IMR-90 (cell line): ENCODE data around the gene DNASE1L1. TPM values are rescaled to one million over a fixed set of nuclear protein-coding genes. Genes with fewer than 3 reads are reported as not detected.

Source experiments
- ATAC-seq: fragments of 200-7000 bp; cut with Tn5 transposase; 2 replicates; pipeline ENCODE4 v1.9.1; 2020; ENCODE audit warnings: low read depth, mild to moderate bottlenecking, moderate library complexity
- BruUV-seq: library from RNA; stranded (reverse); fragments of 400-500 nt; replicated peaks from 2 replicates; lab custom pipeline; 2021; lab: Mats Ljungman, UMichigan
- CTCF ChIA-PET: fragments of 300-600 bp; formaldehyde crosslinking; extraction: SDS; loops from one replicate; lab custom pipeline; 2021; ENCODE audit warnings: antibody characterized with exemption; lab: Yijun Ruan, JAX
- POLR2A ChIA-PET: fragments of 300-600 bp; sonication (Branson Sonifier 250); formaldehyde crosslinking; loops from one replicate; lab custom pipeline; 2022; ENCODE audit warnings: antibody characterized with exemption; ENCODE audit not compliant: unreplicated experiment; lab: Charles Lee
- DNase-seq: peaks from one replicate; pipeline ENCODE4 v3.0.0; 2013
- H2AFZ ChIP-seq: replicated peaks from 2 replicates; pipeline ENCODE3; 2013; ENCODE audit warnings: low read length, mild to moderate bottlenecking; ENCODE audit not compliant: poor library complexity
- H2AK5ac ChIP-seq: 2 replicates; pipeline ENCODE4 v1.6.1; 2013; ENCODE audit warnings: low read depth, low read length, inconsistent platforms
- H2AK9ac ChIP-seq: replicated peaks from 2 replicates; pipeline ENCODE3; 2013; ENCODE audit warnings: mild to moderate bottlenecking, low read depth, low read length, moderate library complexity; ENCODE audit not compliant: poor library complexity
- H2BK120ac ChIP-seq: 2 replicates; pipeline ENCODE4 v1.6.1; 2013; ENCODE audit warnings: low read depth, low read length, inconsistent platforms
- H2BK15ac ChIP-seq: 3 replicates; pipeline ENCODE4 v1.6.1; 2013; ENCODE audit warnings: low read depth, low read length, inconsistent platforms
- H2BK20ac ChIP-seq: 2 replicates; pipeline ENCODE4 v1.6.1; 2013; ENCODE audit warnings: low read depth, mild to moderate bottlenecking, inconsistent platforms, low read length, moderate library complexity
- H2BK5ac ChIP-seq: 2 replicates; pipeline ENCODE4 v1.6.1; 2013; ENCODE audit warnings: mild to moderate bottlenecking, low read depth, low read length, inconsistent platforms; ENCODE audit not compliant: poor library complexity, severe bottlenecking
- H3K14ac ChIP-seq: replicated peaks from 2 replicates; pipeline ENCODE4 v1.6.1; 2013; ENCODE audit warnings: low read depth, low read length, inconsistent platforms
- H3K18ac ChIP-seq: 2 replicates; pipeline ENCODE4 v1.6.1; 2013; ENCODE audit warnings: low read depth, low read length, control low read depth
- H3K23ac ChIP-seq: 2 replicates; pipeline ENCODE4 v1.6.1; 2013; ENCODE audit warnings: low read depth, low read length, inconsistent platforms
- H3K27ac ChIP-seq: 2 replicates; pipeline ENCODE4 v1.5.1; 2013; ENCODE audit warnings: mild to moderate bottlenecking, control low read depth, low read length; ENCODE audit not compliant: insufficient read depth
- H3K27me3 ChIP-seq: 2 replicates; pipeline ENCODE4 v1.6.1; 2013; ENCODE audit warnings: low read length; ENCODE audit not compliant: control insufficient read depth, insufficient read depth
- H3K36me3 ChIP-seq: 2 replicates; pipeline ENCODE4 v1.6.1; 2013; ENCODE audit warnings: low read length, mixed read lengths; ENCODE audit not compliant: control insufficient read depth, insufficient read depth
- H3K4ac ChIP-seq: 2 replicates; pipeline ENCODE4 v1.6.1; 2013; ENCODE audit warnings: low read depth, low read length, inconsistent platforms
- H3K4me1 ChIP-seq: 2 replicates; pipeline ENCODE4 v1.6.1; 2013; ENCODE audit warnings: low read length, mixed read lengths; ENCODE audit not compliant: control insufficient read depth, insufficient read depth
- H3K4me2 ChIP-seq: 2 replicates; pipeline ENCODE4 v1.6.1; 2013; ENCODE audit warnings: low read depth, mild to moderate bottlenecking, control low read depth, low read length, moderate library complexity
- H3K4me3 ChIP-seq: 2 replicates; pipeline ENCODE4 v1.5.1; 2013; ENCODE audit warnings: low read depth, mild to moderate bottlenecking, control low read depth, low read length, moderate library complexity; ENCODE audit not compliant: insufficient read depth
- H3K56ac ChIP-seq: 2 replicates; pipeline ENCODE4 v1.6.1; 2013; ENCODE audit warnings: low read length, inconsistent platforms; ENCODE audit not compliant: insufficient read depth; ENCODE audit errors: extremely low read depth
- H3K79me1 ChIP-seq, 2 experiments: 2 replicates each; pipeline ENCODE4 v1.6.1; 2013; ENCODE audit warnings: low read length in 2 of 2, inconsistent platforms in 1 of 2, low read depth in 1 of 2
- H3K9ac ChIP-seq: 2 replicates; pipeline ENCODE4 v1.6.1; 2013; ENCODE audit warnings: low read depth, low read length, control low read depth
- H3K9me1 ChIP-seq: 2 replicates; pipeline ENCODE4 v1.6.1; 2013; ENCODE audit warnings: low read length, inconsistent platforms; ENCODE audit not compliant: insufficient read depth
- H3K9me3 ChIP-seq: 2 replicates; pipeline ENCODE4 v1.6.1; 2013; ENCODE audit warnings: low read length; ENCODE audit not compliant: control insufficient read depth, insufficient read depth
- H4K20me1 ChIP-seq: 2 replicates; pipeline ENCODE4 v1.6.1; 2013; ENCODE audit warnings: low read length, inconsistent platforms; ENCODE audit not compliant: insufficient read depth
- H4K5ac ChIP-seq: 2 replicates; pipeline ENCODE4 v1.6.1; 2013; ENCODE audit warnings: mild to moderate bottlenecking, low read depth, low read length, control low read depth
- H4K8ac ChIP-seq, 2 experiments: 2 replicates each; pipeline ENCODE4 v1.6.1; 2013; ENCODE audit warnings: low read depth in 2 of 2, low read length in 2 of 2, control low read depth in 1 of 2, inconsistent platforms in 1 of 2
- H4K91ac ChIP-seq: 2 replicates; pipeline ENCODE4 v1.6.1; 2013; ENCODE audit warnings: low read depth, low read length, inconsistent platforms; ENCODE audit not compliant: insufficient read depth
- BHLHE40 ChIP-seq: fragments of 150-350 bp; IDR thresholded peaks from 2 replicates; pipeline ENCODE4 v1.6.1; 2016; ENCODE audit warnings: mild to moderate bottlenecking, low read depth, low read length
- CEBPB ChIP-seq: IDR thresholded peaks from 2 replicates; pipeline ENCODE4 v1.6.1; 2012; ENCODE audit warnings: low read depth, low read length, improper control_type of control experiment
- FOS ChIP-seq: fragments of 150-350 bp; IDR thresholded peaks from 2 replicates; pipeline ENCODE4 v1.6.1; 2016; ENCODE audit warnings: low read depth, low read length
- RAD21 ChIP-seq: IDR thresholded peaks from 2 replicates; pipeline ENCODE4 v1.6.1; 2012; ENCODE audit warnings: low read length, improper control_type of control experiment
- RFX5 ChIP-seq: IDR thresholded peaks from 2 replicates; pipeline ENCODE4 v1.8.0; 2012; ENCODE audit warnings: low read depth, mild to moderate bottlenecking, low read length, moderate library complexity
- WGBS, 2 experiments: methylation state at CpG; one replicate each; pipeline versions ENCODE4 v1.1.5 to v1.1.7; 2013; ENCODE audit warnings: missing lambda C conversion rate in 2 of 2; ENCODE audit not compliant: insufficient read length in 1 of 2; ENCODE audit errors: extremely low coverage in 2 of 2; 5-methylcytosine and 5-hydroxymethylcytosine counted together
- dilution Hi-C: fragments of 300-500 bp; cut with HindIII; formaldehyde crosslinking; loops from one replicate; pipeline ENCODE4 v1.14.3; 2018; ENCODE audit warnings: low sequenced_read_pairs; ENCODE audit not compliant: unreplicated experiment
- in situ Hi-C: fragments of 300-500 bp; cut with MboI; formaldehyde crosslinking; loops from 3 replicates; pipeline ENCODE4 v1.14.3; 2019; ENCODE audit warnings: low sequenced_read_pairs, inconsistent platforms, mixed read lengths
- intact Hi-C: fragments of 100-400 bp; cut with micrococcal nuclease; formaldehyde crosslinking; loops from 2 replicates; pipeline ENCODE4 v1.10.0; 2022
- polyA plus RNA-seq, 3 experiments: library from polyadenylated mRNA; depleted of rRNA; stranded (reverse); fragments of >200 nt; gene quantifications; 2 replicates each; pipeline ENCODE4 v1.2.3, GENCODE V29; 2012; ENCODE audit warnings: low replicate concordance in 1 of 3
- total RNA-seq: library from RNA; depleted of rRNA; stranded (reverse); fragments of >200 nt; gene quantifications from 2 replicates; pipeline ENCODE4 v1.2.3, GENCODE V29; 2012
- TF ChIP-seq, protein P1 (sequence below): fragments of 150-350 bp; IDR thresholded peaks from 2 replicates; pipeline ENCODE4 v1.6.1; 2017; ENCODE audit warnings: mild to moderate bottlenecking, antibody characterized with exemption, low read length, low read depth
- TF ChIP-seq, protein P2 (sequence below): conservative IDR thresholded peaks from 2 replicates; pipeline ENCODE4 v1.5.1; 2012; ENCODE audit warnings: mild to moderate bottlenecking, low read depth, low read length, improper control_type of control experiment

Gene DNASE1L1
- total and polyA plus RNA-seq, 2 of the 4 experiments (the other 2 are of a cell fraction), result 51.4 to 55.5 TPM

DNA sequence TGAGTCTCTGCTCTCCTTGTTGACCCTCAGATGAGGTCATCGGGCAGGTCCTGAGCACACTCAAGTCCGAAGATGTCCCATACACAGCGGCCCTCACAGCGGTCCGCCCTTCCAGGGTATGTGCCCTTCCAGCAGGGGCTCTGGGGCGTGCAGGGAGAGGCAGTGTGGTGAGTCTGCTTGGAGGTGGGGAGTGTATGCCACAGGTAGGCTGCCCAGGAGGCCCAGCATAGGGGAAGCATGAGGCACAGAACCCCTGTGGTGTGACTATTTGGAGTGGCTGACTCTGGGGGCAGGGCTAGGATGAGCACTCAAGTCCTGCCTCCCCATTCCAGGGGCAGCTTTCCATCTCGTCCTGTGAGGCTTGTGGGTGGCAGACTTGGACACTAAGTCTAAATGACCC is 24.6 kb upstream of the DNASE1L1 start (continued):
- TF ChIP-seq CEBPB (no peak), FOS (no peak), RFX5 (no peak)
- TF ChIP-seq, protein P1, sequence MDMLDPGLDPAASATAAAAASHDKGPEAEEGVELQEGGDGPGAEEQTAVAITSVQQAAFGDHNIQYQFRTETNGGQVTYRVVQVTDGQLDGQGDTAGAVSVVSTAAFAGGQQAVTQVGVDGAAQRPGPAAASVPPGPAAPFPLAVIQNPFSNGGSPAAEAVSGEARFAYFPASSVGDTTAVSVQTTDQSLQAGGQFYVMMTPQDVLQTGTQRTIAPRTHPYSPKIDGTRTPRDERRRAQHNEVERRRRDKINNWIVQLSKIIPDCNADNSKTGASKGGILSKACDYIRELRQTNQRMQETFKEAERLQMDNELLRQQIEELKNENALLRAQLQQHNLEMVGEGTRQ, result no peak

DNA sequence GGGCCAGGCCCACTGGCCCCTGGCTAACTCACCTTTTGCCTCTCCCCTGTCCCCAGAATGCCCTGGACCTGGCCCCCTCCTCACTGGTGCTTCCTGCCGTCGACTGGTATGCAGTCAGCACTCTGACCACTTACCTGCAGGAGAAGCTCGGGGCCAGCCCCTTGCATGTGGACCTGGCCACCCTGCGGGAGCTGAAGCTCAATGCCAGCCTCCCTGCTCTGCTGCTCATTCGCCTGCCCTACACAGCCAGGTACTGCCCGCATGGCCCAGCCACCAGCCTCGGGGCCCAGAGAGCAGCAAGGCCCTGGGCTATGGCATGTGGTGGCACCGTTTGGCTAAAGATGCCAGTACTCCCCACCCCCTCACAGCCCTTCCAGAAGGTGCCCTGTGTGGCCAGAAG is 23.2 kb upstream of the DNASE1L1 start:
- Histone ChIP-seq H3K14ac (no peak overlapping the region), H3K27me3 (no peaks in the 10 kb centered on the region), H3K36me3 (peaks cover 32% of the 10 kb centered on the region), H2AFZ (no peak overlapping the region), H3K23ac (no peak overlapping the region), H3K27ac (no peak overlapping the region), H3K56ac (no peak overlapping the region), H3K9me1 (peaks cover 3% of the 10 kb centered on the region; the same call in 1 of the 2 replicates), H3K9me3 (no peaks in the 10 kb centered on the region), H3K9ac (no peak overlapping the region), H2BK120ac (no peak overlapping the region), H2AK5ac (no peak overlapping the region), H4K5ac (no peak overlapping the region), H4K8ac (no peak overlapping the region), H2BK15ac (no peak overlapping the region), H4K91ac (no peak overlapping the region), H2BK20ac (no peak overlapping the region), H3K4ac (no peak overlapping the region), H3K4me1 (peaks cover 2% of the 10 kb centered on the region; the same call in 1 of the 2 replicates), H3K18ac (no peak overlapping the region), H2BK5ac (no peak overlapping the region), H3K4me3 (no peak overlapping the region), H2AK9ac (no peak overlapping the region), H3K4me2 (no peak overlapping the region), H4K20me1 (peaks cover 7% of the 10 kb centered on the region), H3K79me1 (peaks cover 7 to 31% of the 10 kb centered on the region in 2 experiments)
- WGBS, 2 experiments, result no CpG with 5 or more reads among the region's 8 CpGs
- BruUV-seq, result no TSS peak
- DNase-seq (no peak), ATAC-seq (no peak)
- POLR2A ChIA-PET, result no interaction called here
- TF ChIP-seq, protein P2, sequence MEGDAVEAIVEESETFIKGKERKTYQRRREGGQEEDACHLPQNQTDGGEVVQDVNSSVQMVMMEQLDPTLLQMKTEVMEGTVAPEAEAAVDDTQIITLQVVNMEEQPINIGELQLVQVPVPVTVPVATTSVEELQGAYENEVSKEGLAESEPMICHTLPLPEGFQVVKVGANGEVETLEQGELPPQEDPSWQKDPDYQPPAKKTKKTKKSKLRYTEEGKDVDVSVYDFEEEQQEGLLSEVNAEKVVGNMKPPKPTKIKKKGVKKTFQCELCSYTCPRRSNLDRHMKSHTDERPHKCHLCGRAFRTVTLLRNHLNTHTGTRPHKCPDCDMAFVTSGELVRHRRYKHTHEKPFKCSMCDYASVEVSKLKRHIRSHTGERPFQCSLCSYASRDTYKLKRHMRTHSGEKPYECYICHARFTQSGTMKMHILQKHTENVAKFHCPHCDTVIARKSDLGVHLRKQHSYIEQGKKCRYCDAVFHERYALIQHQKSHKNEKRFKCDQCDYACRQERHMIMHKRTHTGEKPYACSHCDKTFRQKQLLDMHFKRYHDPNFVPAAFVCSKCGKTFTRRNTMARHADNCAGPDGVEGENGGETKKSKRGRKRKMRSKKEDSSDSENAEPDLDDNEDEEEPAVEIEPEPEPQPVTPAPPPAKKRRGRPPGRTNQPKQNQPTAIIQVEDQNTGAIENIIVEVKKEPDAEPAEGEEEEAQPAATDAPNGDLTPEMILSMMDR, result no peak
- TF ChIP-seq BHLHE40 (no peak), RAD21 (no peak)
- in situ Hi-C loops (no loop called here), dilution Hi-C loops (no loop called here), intact Hi-C loops (no loop called here)
- CTCF ChIA-PET, result no interaction called here
